Measurements from ENCODE around the gene HDAC9.
A peak's percentile ranks its signal among the peaks of the same experiment; 100 is the strongest.

HDAC9 gene

GRCh38 chr7:18494821-18495408, 634 bp upstream of the HDAC9 start:
- no peak for DNase-seq

- DNase-seq = no peak
Measured at GRCh38 chr7:18496341-18496700, 772 bp downstream of the HDAC9 start.

- no peak for DNase-seq
Measured at GRCh38 chr7:18497082-18497481, 1.5 kb downstream of the HDAC9 start.

GRCh38 chr7:18497800-18498199, 2.3 kb downstream of the HDAC9 start:
- DNase-seq = no peak

GRCh38 chr7:18498341-18498740, 2.8 kb downstream of the HDAC9 start:
- no peak for DNase-seq

- no peak for DNase-seq
Measured at GRCh38 chr7:18499407-18500177, 4.0 kb downstream of the HDAC9 start.

GRCh38 chr7:18503126-18503866, 7.7 kb downstream of the HDAC9 start:
- no peak for DNase-seq

GRCh38 chr7:18504965-18505364, 9.4 kb downstream of the HDAC9 start:
- DNase-seq = no peak

- DNase-seq = no peak
Measured at GRCh38 chr7:18505870-18506460, 10.4 kb downstream of the HDAC9 start.

GRCh38 chr7:18508443-18509427, 13.2 kb downstream of the HDAC9 start:
- DNase-seq = peak; percentile 37

GRCh38 chr7:18509481-18509880, 13.9 kb downstream of the HDAC9 start:
- DNase-seq = no peak

GRCh38 chr7:18511351-18512140, 16.0 kb downstream of the HDAC9 start:
- DNase-seq = no peak

GRCh38 chr7:18513343-18513742, 17.8 kb downstream of the HDAC9 start:
- no peak for DNase-seq

GRCh38 chr7:18515067-18515466, 19.5 kb downstream of the HDAC9 start:
- no peak for DNase-seq

GRCh38 chr7:18517646-18518045, 22.1 kb downstream of the HDAC9 start:
- no peak for DNase-seq

- no peak for DNase-seq
Measured at GRCh38 chr7:18518555-18518954, 23.0 kb downstream of the HDAC9 start.

- DNase-seq = no peak
Measured at GRCh38 chr7:18520450-18521235, 25.1 kb downstream of the HDAC9 start.

GRCh38 chr7:18521236-18521589, 25.7 kb downstream of the HDAC9 start:
- DNase-seq = no peak

- DNase-seq = peak; percentile 68
Measured at GRCh38 chr7:18521945-18522566, 26.5 kb downstream of the HDAC9 start.

- DNase-seq = no peak
Measured at GRCh38 chr7:18524248-18524647, 28.7 kb downstream of the HDAC9 start.

Measured in activated CD4-positive, alpha-beta T cell treated with anti-CD3 and anti-CD28 coated beads, Interleukin-2, amount 50 U/mL, for 16 hours (primary cell).